ENCODE results near the gene TPM4. TPM values are rescaled to one million over a fixed set of nuclear protein-coding genes. Genes with fewer than 3 reads are reported as not detected.

Gene TPM4
- total and polyA plus RNA-seq, 2 of the 13 experiments (the other 11 are each of a cell fraction or from before 2014, with no cell fraction given) = 180 to 188 TPM

- Histone ChIP-seq H3K9me3 (ENCODE audit: low read length) (no peaks in the 10 kb centered on the region), H3K79me2 (ENCODE audit: insufficient read depth, low read length) (peaks cover 40% of the 10 kb centered on the region), H3K36me3 (replicated peaks in 1 of 2; ENCODE audit: control insufficient read depth in 1 of 2, insufficient read depth in 2 of 2, low read length in 2 of 2) (peaks cover 0 to 3% of the 10 kb centered on the region in 2 experiments; a peak in 3 of 5 replicates), H3K4me2 (ENCODE audit: low read depth, low read length) (peak within 1 kb of the TSS; percentile 96), H3K27ac (ENCODE audit: extremely low read length, insufficient read depth, low read length) (peak within 1 kb of the TSS; percentile 77), H2AFZ (ENCODE audit: low read length) (no peak within 1 kb of the TSS), H3K4me3 (replicated peaks in 1 of 3; ENCODE audit: insufficient read depth in 1 of 3, low read depth in 2 of 3, low read length in 3 of 3) (peak within 1 kb of the TSS; percentile 94 to 95 (median 95)), H3K4me1 (ENCODE audit: insufficient read depth, low read length) (peaks cover 47% of the 10 kb centered on the region), H4K20me1 (ENCODE audit: insufficient read depth, low read length) (peaks cover 5% of the 10 kb centered on the region; the same call in 1 of the 2 replicates), H3K9ac (ENCODE audit: insufficient read depth, low read depth, low read length) (peak within 1 kb of the TSS; percentile 93), H3K27me3 (ENCODE audit: control insufficient read depth in 1 of 2, insufficient read depth in 2 of 2, low read length in 2 of 2) (no peaks in the 10 kb centered on the region; a peak in 1 of 5 replicates)
- intact Hi-C loops (cut with micrococcal nuclease; ENCODE audit: unreplicated experiment) = loop anchor here (2.0 kb wide), 2 partner anchors 41 to 73 kb away; partner anchors contain the start of gene FAM32A
- POLR2A ChIA-PET = interaction anchor here (0.6 to 3.5 kb wide), 11 partner anchors 14 to 75 kb away, joined by 3 to 18 read pairs (median 5); partner anchors contain the start of genes FAM32A and TPM4
- CTCF ChIA-PET (ENCODE audit: low intra/inter-chr PET ratio, low total read pairs) = interaction anchor here (1.0 kb wide), 1 partner anchor 45 kb away, joined by 4 read pairs; no protein-coding TSS in a partner anchor
- DNase-seq (ENCODE audit: low spot score) = peak; percentile 97
- in situ Hi-C loops (cut with HindIII; ENCODE audit: extremely low pct_ligation_motif_present, low pct_unique_long_range_greater_than_20kb) = no loop called here
- peak; percentile 96 for ATAC-seq
- WGBS (ENCODE audit: low lambda C conversion rate) = 8% methylated on average over 8 of the region's 81 CpGs
- BruUV-seq (replicated peaks) = no TSS peak
- FAIRE-seq = peak; percentile 87
- peak; percentile 81; the same call in 1 of the 2 replicates for TF ChIP-seq ZNF567 (CRISPR knock-in tag; IDR thresholded peaks at IDR 0.05; ENCODE audit: borderline replicate concordance)
- no peak for TF ChIP-seq RARG (CRISPR knock-in tag; IDR thresholded peaks at IDR 0.05; ENCODE audit: low read depth)
- TF ChIP-seq EED (CRISPR knock-in tag; IDR thresholded peaks at IDR 0.05) = no peak
- peak; percentile 37; the same call in 1 of the 2 replicates for TF ChIP-seq NR0B2 (CRISPR knock-in tag; IDR thresholded peaks at IDR 0.05)
- no peak for TF ChIP-seq IKZF1 (IDR thresholded peaks at IDR 0.05)
- peak; percentile 75 for TF ChIP-seq RBFOX2 (IDR thresholded peaks at IDR 0.05; ENCODE audit: low read depth, low read length)
- no peak for TF ChIP-seq KLF13 (CRISPR knock-in tag; IDR thresholded peaks at IDR 0.05)
- no peak for TF ChIP-seq TRIM24 (CRISPR knock-in tag; IDR thresholded peaks at IDR 0.05)
- no peak for TF ChIP-seq IRF1 (CRISPR knock-in tag; IDR thresholded peaks at IDR 0.05; ENCODE audit: low read depth)
- TF ChIP-seq PPARG (CRISPR knock-in tag; conservative IDR thresholded peaks at IDR 0.05) = no peak; the same call in 1 of the 2 replicates
- TF ChIP-seq SKIL (CRISPR knock-in tag; IDR thresholded peaks at IDR 0.05; ENCODE audit: borderline replicate concordance) = peak; percentile 78
- TF ChIP-seq MAZ (IDR thresholded peaks at IDR 0.05; ENCODE audit: borderline replicate concordance, low read depth, low read length) = peak; percentile 93; the same call in 1 of the 2 replicates
- TF ChIP-seq MAZ (CRISPR knock-in tag; IDR thresholded peaks at IDR 0.05; ENCODE audit: low read depth) = peak; percentile 98
- TF ChIP-seq ZNF790 (CRISPR knock-in tag; IDR thresholded peaks at IDR 0.05; ENCODE audit: borderline replicate concordance) = peak; percentile 11; the same call in 1 of the 2 replicates
- TF ChIP-seq MIER2 (CRISPR knock-in tag; IDR thresholded peaks at IDR 0.05) = no peak
- no peak for TF ChIP-seq ZNF816 (CRISPR knock-in tag; IDR thresholded peaks at IDR 0.05; ENCODE audit: borderline replicate concordance)
- TF ChIP-seq GMEB1 (CRISPR knock-in tag; IDR thresholded peaks at IDR 0.05; ENCODE audit: borderline replicate concordance) = peak; percentile 92
Measured at GRCh38 chr19:16111160-16111908, 35.0 kb downstream of the TPM4 start, which contains the start of gene RAB8A. TSS of gene RAB8A (plus strand) at chr19:16111889. CDS start at chr19:16111902, 13 bp downstream.

All from HepG2 (cell line).